HCT116 (cell line): ENCODE measurements around the gene SEC22B.
"Not testable (repeated sequence)": the region's sequence is repeated elsewhere in the genome, so short reads cannot be mapped to it uniquely, and the experiment has no call there.

Experiments
- ATF3 ChIP-seq: IDR thresholded peaks from 2 replicates; pipeline ENCODE4 v1.6.1; 2012
- CTCF ChIP-seq, 3 experiments: fragments of 200-600 bp in 1 of 3; sonication (generic) in 1 of 3; IDR thresholded peaks in 2 of 3; conservative IDR thresholded peaks in 1 of 3; 2 replicates each; pipeline ENCODE4 v1.5.1; 2012 to 2017; ENCODE audit warnings: low read depth in 2 of 3, low read length in 2 of 3, antibody characterized with exemption in 1 of 3, borderline replicate concordance in 1 of 3, control low read depth in 1 of 3, mild to moderate bottlenecking in 1 of 3, mixed read lengths in 1 of 3, mixed run types in 1 of 3, moderate library complexity in 1 of 3; ENCODE audit not compliant: insufficient read depth in 1 of 3
- EZH2 ChIP-seq: fragments of 200-600 bp; sonication (generic); IDR thresholded peaks from 2 replicates; pipeline ENCODE4 v1.6.1; 2017; ENCODE audit warnings: antibody characterized with exemption, mixed run types
- JUND ChIP-seq: IDR thresholded peaks from 2 replicates; pipeline ENCODE4 v1.6.1; 2012
- MAX ChIP-seq: IDR thresholded peaks from 2 replicates; pipeline ENCODE4 v1.6.1; 2012
- POLR2A ChIP-seq: IDR thresholded peaks from 2 replicates; pipeline ENCODE4 v1.7.0; 2011; ENCODE audit warnings: borderline replicate concordance; ENCODE audit not compliant: insufficient read depth, insufficient read length; ENCODE audit errors: extremely low read depth
- POLR2AphosphoS5 ChIP-seq: IDR thresholded peaks from 2 replicates; pipeline ENCODE4 v1.6.1; 2011; ENCODE audit warnings: mild to moderate bottlenecking, low read depth, low read length, moderate library complexity
- REST ChIP-seq: IDR thresholded peaks from 2 replicates; pipeline ENCODE4 v1.6.1; 2012; ENCODE audit warnings: low read depth
- YY1 ChIP-seq: IDR thresholded peaks from 2 replicates; pipeline ENCODE4 v1.6.1; 2011; ENCODE audit warnings: low read length, low read depth, moderate library complexity, mild to moderate bottlenecking; ENCODE audit not compliant: insufficient replicate concordance; ENCODE audit errors: extremely low read depth
- ZBTB33 ChIP-seq: IDR thresholded peaks from 2 replicates; pipeline ENCODE4 v1.6.1; 2011; ENCODE audit warnings: mild to moderate bottlenecking, low read length, moderate library complexity; ENCODE audit not compliant: insufficient replicate concordance; ENCODE audit errors: extremely low read depth

- TF ChIP-seq POLR2A; REST; CTCF (IDR thresholded peaks at IDR 0.05 in 2 of 3, conservative IDR thresholded peaks at IDR 0.05 in 1 of 3; ENCODE audit: borderline replicate concordance in 1 of 3, insufficient read depth in 1 of 3, low read depth in 2 of 3, low read length in 2 of 3); ATF3; MAX; EZH2; POLR2AphosphoS5; YY1; JUND; ZBTB33: not testable (repeated sequence)
Observed at GRCh38 chr1:120101593-120101992, 74.7 kb downstream of the SEC22B start.
